NCI-H69 (cell line): ENCODE measurements around the gene KPNA6.

ENCODE experiments used
- DNase-seq: peaks from one replicate; lab custom pipeline; 2025; lab: John Stamatoyannopoulos, UW

The KPNA6 gene

DNA sequence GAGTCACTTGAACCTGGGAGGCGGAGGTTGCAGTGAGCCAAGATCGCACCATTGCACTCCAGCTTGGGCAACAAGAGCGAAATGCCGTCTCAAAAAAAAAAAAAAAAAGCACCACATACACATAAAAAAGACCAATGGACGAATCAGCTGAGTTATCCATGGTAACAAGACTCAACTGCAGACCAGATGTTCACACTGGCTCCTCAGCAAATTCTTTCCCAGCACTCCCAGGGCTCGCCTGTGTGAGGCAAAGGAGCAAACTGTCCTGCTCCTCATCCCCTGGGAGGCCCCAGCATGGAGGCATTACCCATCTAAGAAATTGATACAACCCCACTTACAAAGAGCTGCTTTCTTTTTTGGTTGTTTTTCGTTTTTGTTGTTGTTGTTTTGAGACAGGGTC lies 111.2 kb downstream of the KPNA6 start:
- no peak for DNase-seq

DNA sequence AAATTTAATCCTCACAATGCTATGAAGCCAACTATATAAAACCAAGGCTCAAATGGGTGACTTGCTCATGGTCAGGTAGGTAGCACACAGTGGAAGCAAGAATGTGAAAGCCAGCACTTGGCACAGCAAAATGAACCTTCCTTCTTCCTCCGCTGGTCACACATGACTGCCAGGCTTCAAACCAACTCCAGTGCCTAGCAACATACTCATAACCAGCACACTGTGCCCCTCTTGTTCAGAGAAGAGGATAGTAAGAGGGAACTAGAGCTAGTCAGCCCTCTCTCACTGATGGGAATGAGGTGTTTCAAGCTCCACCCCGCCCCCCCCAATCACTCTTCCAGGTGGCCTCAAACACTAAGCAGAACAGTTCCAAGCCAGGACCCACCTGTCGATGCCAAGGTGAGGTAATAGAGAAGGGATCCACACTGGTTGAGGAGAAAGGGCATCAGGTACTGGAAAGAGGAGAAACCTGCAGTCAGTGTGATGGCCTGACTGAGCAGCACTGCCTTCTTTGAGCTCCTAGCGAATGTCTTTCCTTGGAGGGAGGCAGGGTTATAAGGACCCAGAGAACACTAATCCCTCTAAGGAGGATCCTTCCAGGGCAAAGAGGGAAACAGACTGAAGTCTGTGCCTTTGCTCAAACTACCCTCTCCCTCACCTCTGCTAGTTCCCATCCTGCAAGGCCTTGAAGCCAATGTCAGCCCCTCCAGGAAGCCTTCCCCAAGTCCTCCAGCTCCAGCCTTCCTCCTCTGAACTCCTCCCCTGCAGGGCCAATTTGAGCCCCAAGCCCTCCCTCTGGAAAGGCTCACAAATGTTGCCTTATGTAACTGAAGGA lies 113.1 kb downstream of the KPNA6 start:
- no peak for DNase-seq

DNA sequence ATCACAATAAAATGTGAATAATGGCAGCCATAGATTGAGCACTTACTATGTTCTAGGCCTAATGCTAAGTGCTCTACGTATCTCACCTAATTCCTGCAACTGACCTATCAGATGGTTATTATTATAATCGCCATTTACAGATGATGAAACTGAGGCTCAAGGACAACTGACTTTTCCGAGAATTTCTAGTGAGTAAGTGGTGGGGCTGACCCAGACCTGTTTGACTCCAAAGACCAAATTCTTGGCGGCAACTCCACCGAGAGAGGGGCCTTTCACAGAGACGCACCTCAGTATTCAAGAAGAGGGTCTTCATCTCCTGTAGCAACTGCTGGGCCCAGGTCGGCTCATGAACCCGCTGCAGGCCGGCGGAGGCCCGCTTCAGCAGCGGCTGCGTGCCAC lies 113.7 kb downstream of the KPNA6 start:
- DNase-seq, result no peak

DNA sequence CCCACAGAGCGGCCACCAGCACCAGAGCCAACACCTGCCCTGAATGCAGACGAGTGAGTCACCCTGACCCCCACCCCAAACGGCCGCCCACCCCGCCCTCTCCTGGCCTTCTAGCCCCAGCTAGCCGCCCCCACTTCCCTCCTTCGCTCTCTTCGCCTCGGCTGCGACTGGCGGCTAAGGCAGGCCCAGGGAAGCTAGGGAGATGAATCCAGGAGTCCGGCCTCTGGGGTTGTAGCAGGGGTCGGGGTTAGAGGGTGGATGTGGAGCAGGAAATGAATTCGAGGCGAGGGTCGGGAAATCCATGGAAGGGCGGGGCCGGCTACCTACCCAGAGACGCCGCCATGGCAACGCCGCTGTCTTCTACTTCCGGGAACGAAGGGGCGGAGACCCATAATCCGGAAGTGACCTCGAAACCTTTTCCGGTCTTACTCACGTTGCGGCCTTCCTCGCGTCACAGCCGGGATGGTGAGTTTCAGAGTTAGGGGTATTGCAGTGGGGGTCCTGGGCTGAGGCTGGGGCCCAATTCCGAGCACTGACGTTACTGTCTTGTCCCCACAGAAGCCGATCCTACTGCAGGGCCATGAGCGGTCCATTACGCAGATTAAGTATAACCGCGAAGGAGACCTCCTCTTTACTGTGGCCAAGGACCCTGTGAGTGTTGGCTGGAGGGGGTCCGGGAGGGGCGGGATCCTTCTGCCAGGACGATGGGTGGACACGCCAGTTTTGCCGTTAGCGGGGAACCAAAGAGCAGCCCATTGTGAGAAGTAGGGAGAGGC lies 114.3 kb downstream of the KPNA6 start, which contains the start of the genes EIF3I and TMEM234:
Gene EIF3I (plus strand): TSS at position 428 of the 776 bp plus-strand sequence. CDS start 35 bp downstream, at position 463.
Gene TMEM234 (minus strand): TSS at position 374 of the 776 bp plus-strand sequence. CDS start 31 bp downstream, at position 343.
- peak; percentile 91 for DNase-seq

DNA sequence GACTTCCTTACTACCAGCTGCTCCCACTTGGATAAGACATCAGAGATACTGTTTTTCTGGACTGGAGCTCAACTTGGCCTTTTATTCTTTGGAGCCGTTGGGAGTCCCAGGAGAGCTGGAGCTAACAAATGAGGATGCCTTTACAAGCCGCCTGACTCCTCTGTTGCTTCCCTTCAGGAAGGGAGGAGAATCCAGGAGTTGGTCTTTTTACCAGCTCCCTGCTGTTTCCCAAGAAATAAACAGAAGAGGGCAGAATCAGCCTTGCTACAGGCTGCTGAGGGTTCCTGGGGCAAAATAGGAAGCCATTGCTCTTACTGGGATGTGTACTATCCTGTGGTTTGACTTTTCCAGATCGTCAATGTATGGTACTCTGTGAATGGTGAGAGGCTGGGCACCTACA lies 115.8 kb downstream of the KPNA6 start:
- no peak for DNase-seq

DNA sequence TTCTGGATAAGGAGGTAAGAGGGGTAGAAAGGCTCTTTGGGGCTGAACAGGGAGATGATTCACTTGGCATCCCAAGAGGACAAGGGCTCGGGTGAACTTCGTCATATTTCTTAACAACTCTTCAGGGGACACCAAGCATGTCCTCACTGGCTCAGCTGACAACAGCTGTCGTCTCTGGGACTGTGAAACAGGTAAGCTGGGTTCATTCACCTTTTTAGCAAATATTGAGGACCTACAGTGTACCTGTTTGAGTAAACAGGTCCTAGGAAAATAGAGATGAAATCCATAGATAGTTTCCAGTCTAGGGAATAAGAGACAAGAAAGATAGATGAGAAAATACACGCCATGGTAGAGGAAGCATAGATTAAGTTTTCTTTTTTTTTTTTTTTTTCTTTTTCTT lies 116.4 kb downstream of the KPNA6 start:
- no peak for DNase-seq
